AG09309 (cell line): ENCODE measurements around the gene DBF4.
"Not testable (repeated sequence)": the region's sequence is repeated elsewhere in the genome, so short reads cannot be mapped to it uniquely, and the experiment has no call there.

Experiments
- DNase-seq: peaks from one replicate; pipeline ENCODE4 v3.0.0-alpha.2; 2010; ENCODE audit warnings: low read depth
- H3K4me3 ChIP-seq: 2 replicates; pipeline ENCODE4 v1.5.1; 2011; ENCODE audit warnings: mild to moderate bottlenecking, low read depth, low read length, moderate library complexity; ENCODE audit not compliant: control insufficient read depth
- CTCF ChIP-seq: IDR thresholded peaks from 2 replicates; pipeline ENCODE4 v1.5.1; 2011; ENCODE audit warnings: mild to moderate bottlenecking, low read depth, low read length, inconsistent platforms; ENCODE audit not compliant: insufficient read depth, control insufficient read depth; ENCODE audit errors: missing control alignments

Gene DBF4

DNA sequence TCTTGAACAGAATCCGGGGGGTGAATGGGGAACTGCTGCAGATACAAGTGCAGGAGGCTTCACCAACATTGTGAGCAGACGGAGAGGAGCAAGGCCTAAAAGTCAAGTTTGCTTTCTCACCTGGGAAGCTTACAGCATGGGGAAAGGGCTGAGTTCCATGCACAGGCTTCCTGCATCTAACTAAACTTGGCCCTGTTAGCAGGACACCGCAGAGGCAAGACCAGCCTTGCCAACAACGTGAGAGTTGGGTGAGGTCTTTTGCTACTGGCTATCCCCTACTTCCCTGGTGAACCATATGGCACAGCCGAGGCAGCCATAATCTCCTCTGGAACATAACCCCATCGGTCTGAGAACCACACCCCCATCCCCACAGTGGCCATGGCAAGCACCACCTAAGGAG lies 43.6 kb downstream of the DBF4 start:
- DNase-seq: no peak
- H3K4me3 ChIP-seq: no peak overlapping the region
- no peak for TF ChIP-seq CTCF

GRCh38 chr7:87920578-87920977 lies 44.3 kb downstream of the DBF4 start:
- no peak overlapping the region for H3K4me3 ChIP-seq
- DNase-seq: no peak

GRCh38 chr7:87922759-87923395 lies 46.6 kb downstream of the DBF4 start:
- DNase-seq, H3K4me3 ChIP-seq: not testable (repeated sequence)

More at GRCh38 chr7:87920578-87920977, 44.3 kb downstream of the DBF4 start:
- no peak for TF ChIP-seq CTCF

GRCh38 chr7:87926581-87927461 lies 50.5 kb downstream of the DBF4 start:
- DNase-seq: no peak
- H3K4me3 ChIP-seq: no peak overlapping the region
- no peak for TF ChIP-seq CTCF

- H3K4me3 ChIP-seq: peak overlapping the region; percentile 50
- DNase-seq: no peak
- TF ChIP-seq CTCF: no peak
Measured at GRCh38 chr7:87933605-87933952, 57.3 kb downstream of the DBF4 start.

GRCh38 chr7:87933953-87934698 lies 57.8 kb downstream of the DBF4 start, which contains the start of gene ADAM22:
Gene ADAM22 (plus strand): TSS chr7:87934251. CDS start chr7:87934466, 215 bp downstream.
- peak; percentile 10 for DNase-seq
- TF ChIP-seq CTCF: no peak
- peak within 1 kb of the TSS; percentile 50 for H3K4me3 ChIP-seq
